ENCODE data around the gene BICDL1. TPM values are rescaled to one million over a fixed set of nuclear protein-coding genes. Genes with fewer than 3 reads are reported as not detected.
A peak's percentile ranks its signal among the peaks of the same experiment; 100 is the strongest.

Gene BICDL1
- total RNA-seq, 4 donors from 2014 or later: 19.7 to 66.7 (median 44.1) TPM

GRCh38 chr12:120110550-120111501, 121.8 kb downstream of the BICDL1 start:
- Histone ChIP-seq H3K4me3 (peak overlapping the region in 1 of 4 donors; percentile 30), H3K36me3 (peaks cover 0 to 50% (median 4%) of the 10 kb centered on the region in 3 donors), H3K27ac (peak overlapping the region; percentile 38 to 67 (median 66)), H3K4me1 (peaks cover 28 to 74% (median 33%) of the 10 kb centered on the region in 3 donors), H3K9me3 (no peaks in the 10 kb centered on the region), H3K27me3 (no peaks in the 10 kb centered on the region)
- DNase-seq: peak; percentile 38
- intact Hi-C loops (cut with DNase I): no loop called here
- 71 to 80% methylated on average over 6 to 10 of the region's 26 CpGs for WGBS, 2 donors
- no peak for TF ChIP-seq POLR2A (IDR thresholded peaks at IDR 0.05)
- TF ChIP-seq, protein P1, sequence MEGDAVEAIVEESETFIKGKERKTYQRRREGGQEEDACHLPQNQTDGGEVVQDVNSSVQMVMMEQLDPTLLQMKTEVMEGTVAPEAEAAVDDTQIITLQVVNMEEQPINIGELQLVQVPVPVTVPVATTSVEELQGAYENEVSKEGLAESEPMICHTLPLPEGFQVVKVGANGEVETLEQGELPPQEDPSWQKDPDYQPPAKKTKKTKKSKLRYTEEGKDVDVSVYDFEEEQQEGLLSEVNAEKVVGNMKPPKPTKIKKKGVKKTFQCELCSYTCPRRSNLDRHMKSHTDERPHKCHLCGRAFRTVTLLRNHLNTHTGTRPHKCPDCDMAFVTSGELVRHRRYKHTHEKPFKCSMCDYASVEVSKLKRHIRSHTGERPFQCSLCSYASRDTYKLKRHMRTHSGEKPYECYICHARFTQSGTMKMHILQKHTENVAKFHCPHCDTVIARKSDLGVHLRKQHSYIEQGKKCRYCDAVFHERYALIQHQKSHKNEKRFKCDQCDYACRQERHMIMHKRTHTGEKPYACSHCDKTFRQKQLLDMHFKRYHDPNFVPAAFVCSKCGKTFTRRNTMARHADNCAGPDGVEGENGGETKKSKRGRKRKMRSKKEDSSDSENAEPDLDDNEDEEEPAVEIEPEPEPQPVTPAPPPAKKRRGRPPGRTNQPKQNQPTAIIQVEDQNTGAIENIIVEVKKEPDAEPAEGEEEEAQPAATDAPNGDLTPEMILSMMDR (IDR thresholded peaks at IDR 0.05): no peak

GRCh38 chr12:120115066-120115465, 126.0 kb downstream of the BICDL1 start:
- Histone ChIP-seq H3K4me1 (peaks cover 43 to 84% (median 51%) of the 10 kb centered on the region in 3 donors), H3K4me3 (peak overlapping the region; percentile 61 to 93 (median 78)), H3K27me3 (no peaks in the 10 kb centered on the region), H3K36me3 (peaks cover 0 to 22% (median 0%) of the 10 kb centered on the region in 3 donors), H3K27ac (peak overlapping the region in 2 of 4 donors; percentile 93 to 97), H3K9me3 (no peaks in the 10 kb centered on the region)
- 71 to 89% methylated on average over 3 of the region's 3 CpGs for WGBS, 2 donors
- intact Hi-C loops (cut with DNase I): no loop called here
- no peak for DNase-seq
- TF ChIP-seq, protein P1 (IDR thresholded peaks at IDR 0.05): no peak
- TF ChIP-seq POLR2A (IDR thresholded peaks at IDR 0.05): no peak

GRCh38 chr12:120115692-120116440, 126.8 kb downstream of the BICDL1 start:
- no peak for TF ChIP-seq POLR2A (IDR thresholded peaks at IDR 0.05)
- TF ChIP-seq, protein P1 (IDR thresholded peaks at IDR 0.05): no peak
- no peak for DNase-seq
- WGBS, 2 donors: 27 to 28% methylated on average over 10 to 14 of the region's 31 CpGs

GRCh38 chr12:120116441-120116791, 127.4 kb downstream of the BICDL1 start, which contains the start of gene RAB35:
Gene RAB35 (minus strand): TSS chr12:120116753. CDS start chr12:120116650, 103 bp downstream.
- intact Hi-C loops (cut with DNase I): no loop called here
- TF ChIP-seq, protein P1 (IDR thresholded peaks at IDR 0.05): no peak
- no peak for TF ChIP-seq POLR2A (IDR thresholded peaks at IDR 0.05)
- Histone ChIP-seq H3K27me3 (no peaks in the 10 kb centered on the region), H3K9me3 (no peaks in the 10 kb centered on the region), H3K4me3 (peak within 1 kb of the TSS; percentile 61 to 93 (median 78)), H3K4me1 (peaks cover 36 to 71% (median 40%) of the 10 kb centered on the region in 3 donors), H3K36me3 (peaks cover 0 to 22% (median 0%) of the 10 kb centered on the region in 3 donors), H3K27ac (peak within 1 kb of the TSS; percentile 93 to 97 (median 96))
- 0% methylated on average over 2 of the region's 50 CpGs; no CpG with 5 or more reads in 1 of the 2 donors for WGBS, 2 donors
- DNase-seq: no peak

More at GRCh38 chr12:120115692-120116440, 126.8 kb downstream of the BICDL1 start:
- Histone ChIP-seq H3K27ac (peak overlapping the region; percentile 93 to 97 (median 96)), H3K36me3 (peaks cover 0 to 22% (median 0%) of the 10 kb centered on the region in 3 donors), H3K4me1 (peaks cover 42 to 77% (median 45%) of the 10 kb centered on the region in 3 donors), H3K4me3 (peak overlapping the region; percentile 61 to 93 (median 78)), H3K27me3 (no peaks in the 10 kb centered on the region), H3K9me3 (no peaks in the 10 kb centered on the region)
- intact Hi-C loops (cut with DNase I): no loop called here
